Choroid plexus epithelial cell (primary cell): ENCODE data around the gene LMX1A.

Source experiments
- DNase-seq: peaks from one replicate; pipeline ENCODE4 v3.0.0-alpha.2; 2010; ENCODE audit warnings: low read depth
- H3K4me3 ChIP-seq: 2 replicates; pipeline ENCODE4 v1.5.1; 2011; ENCODE audit warnings: low read depth, mild to moderate bottlenecking, control low read depth, low read length, moderate library complexity
- TF ChIP-seq, protein P1 (sequence below): conservative IDR thresholded peaks from 2 replicates; pipeline ENCODE4 v1.5.1; 2011; ENCODE audit warnings: low read depth, mild to moderate bottlenecking, control low read depth, inconsistent platforms, low read length, moderate library complexity

The LMX1A gene

DNA sequence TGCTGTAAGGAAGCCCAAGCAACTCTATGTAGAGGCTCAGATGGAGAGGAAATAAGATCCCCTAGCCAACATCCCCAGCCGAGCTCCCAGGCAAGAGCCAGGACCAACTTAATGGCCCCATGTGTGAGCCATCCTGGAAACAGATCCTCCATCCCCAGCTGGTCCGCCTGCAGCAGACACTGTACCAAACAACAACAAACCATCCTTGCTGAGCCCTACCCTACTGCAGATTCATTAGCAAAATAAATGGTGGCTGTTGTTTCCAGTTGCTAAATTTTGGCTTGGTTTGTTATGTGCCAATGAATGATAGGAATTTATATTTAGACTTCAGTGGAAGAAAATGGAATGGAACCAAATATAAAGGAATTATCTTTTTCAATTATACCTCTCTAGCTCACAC lies 43.9 kb downstream of the LMX1A start:
- no peak overlapping the region for H3K4me3 ChIP-seq
- no peak for DNase-seq
- TF ChIP-seq, protein P1, sequence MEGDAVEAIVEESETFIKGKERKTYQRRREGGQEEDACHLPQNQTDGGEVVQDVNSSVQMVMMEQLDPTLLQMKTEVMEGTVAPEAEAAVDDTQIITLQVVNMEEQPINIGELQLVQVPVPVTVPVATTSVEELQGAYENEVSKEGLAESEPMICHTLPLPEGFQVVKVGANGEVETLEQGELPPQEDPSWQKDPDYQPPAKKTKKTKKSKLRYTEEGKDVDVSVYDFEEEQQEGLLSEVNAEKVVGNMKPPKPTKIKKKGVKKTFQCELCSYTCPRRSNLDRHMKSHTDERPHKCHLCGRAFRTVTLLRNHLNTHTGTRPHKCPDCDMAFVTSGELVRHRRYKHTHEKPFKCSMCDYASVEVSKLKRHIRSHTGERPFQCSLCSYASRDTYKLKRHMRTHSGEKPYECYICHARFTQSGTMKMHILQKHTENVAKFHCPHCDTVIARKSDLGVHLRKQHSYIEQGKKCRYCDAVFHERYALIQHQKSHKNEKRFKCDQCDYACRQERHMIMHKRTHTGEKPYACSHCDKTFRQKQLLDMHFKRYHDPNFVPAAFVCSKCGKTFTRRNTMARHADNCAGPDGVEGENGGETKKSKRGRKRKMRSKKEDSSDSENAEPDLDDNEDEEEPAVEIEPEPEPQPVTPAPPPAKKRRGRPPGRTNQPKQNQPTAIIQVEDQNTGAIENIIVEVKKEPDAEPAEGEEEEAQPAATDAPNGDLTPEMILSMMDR = no peak

DNA sequence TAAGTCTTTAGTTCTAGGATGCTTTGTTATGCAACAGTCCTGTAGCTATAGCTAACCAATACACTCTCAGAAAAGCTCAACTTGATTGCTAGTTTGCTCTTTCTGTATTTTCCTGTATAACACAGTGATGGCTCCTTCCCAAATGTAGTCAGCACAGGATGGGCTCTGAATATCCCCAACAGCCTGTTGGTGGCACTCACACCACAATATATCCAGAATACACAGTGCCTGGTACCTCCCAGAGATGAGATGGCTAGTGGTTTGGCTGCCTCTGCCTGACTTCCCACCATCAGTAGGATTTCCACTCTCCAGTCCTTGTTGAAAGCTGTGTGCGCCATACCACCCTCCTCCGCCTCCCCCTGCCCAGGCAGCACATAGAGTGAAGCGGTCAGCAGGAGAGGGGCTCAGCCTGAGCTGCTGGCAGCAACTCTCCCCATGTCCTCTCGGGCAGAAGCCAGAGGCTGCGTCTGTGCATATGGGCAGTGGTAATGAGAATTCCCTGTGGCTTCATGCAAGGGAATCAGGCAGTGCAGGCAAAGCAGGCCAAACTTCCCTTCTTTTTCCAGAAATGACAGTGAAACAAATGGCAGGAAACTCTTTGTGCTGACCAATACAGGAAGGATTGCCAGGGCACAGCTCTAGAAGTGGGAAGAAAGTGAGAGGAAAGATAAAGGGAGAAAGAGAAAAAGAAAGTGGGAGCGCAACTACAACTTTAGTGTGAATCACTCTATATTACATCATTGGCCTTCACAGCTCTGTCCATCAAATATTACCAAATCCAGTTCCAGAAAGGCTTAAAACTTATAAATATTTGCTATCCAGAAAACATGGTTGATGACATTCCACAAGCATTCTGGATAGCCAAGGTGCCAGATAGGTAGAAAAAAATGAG lies 49.7 kb downstream of the LMX1A start:
- TF ChIP-seq, protein P1 = no peak
- no peak overlapping the region for H3K4me3 ChIP-seq
- no peak for DNase-seq

DNA sequence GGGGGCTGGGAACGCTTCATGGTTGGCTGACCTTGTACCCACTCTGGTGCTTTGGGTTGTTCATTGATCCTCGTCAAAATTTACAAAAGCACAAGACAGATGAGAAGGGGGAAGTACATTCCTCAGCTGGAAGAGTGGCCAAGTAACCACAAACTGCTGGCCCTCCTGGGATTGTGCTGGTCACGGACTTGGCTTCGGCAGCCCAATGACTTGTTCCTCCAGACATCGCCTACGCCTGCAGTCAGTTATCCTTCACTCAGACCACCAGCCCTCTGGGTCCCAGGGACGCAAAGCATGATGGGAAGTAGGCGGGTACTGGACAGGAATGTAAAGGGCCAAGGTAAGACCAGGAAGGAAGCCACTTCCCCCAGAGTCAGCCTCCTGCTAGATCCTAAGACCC lies 53.1 kb downstream of the LMX1A start:
- TF ChIP-seq, protein P1 = no peak

DNA sequence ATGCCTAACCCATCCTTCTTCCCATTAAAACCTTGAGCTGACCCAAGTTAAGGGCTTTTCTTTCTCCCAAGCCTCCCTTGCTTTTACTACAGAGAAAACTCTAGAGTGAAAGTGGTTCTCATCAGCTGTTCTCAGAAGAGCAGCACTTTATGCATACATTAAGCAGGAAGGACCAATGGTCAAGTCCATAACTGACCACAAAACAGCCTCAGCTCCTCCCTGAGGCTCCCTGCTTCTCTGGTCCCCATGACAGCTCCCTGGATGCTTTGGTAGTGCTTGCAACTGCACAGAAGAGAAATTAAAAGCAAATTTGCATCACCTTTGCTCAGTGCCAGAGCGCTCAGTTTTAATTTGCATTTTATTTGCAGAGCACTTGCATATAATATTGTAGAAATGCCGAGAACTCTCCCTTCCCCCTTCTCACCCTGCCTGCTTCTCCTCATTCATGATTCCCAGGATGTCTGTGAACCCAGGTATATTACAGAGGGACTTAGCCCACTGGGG lies 56.1 kb downstream of the LMX1A start:
- TF ChIP-seq, protein P1 = no peak
- no peak for DNase-seq
- H3K4me3 ChIP-seq = no peak overlapping the region

More for the DNA sequence above, 53.1 kb downstream of the LMX1A start:
- no peak for DNase-seq
- no peak overlapping the region for H3K4me3 ChIP-seq

DNA sequence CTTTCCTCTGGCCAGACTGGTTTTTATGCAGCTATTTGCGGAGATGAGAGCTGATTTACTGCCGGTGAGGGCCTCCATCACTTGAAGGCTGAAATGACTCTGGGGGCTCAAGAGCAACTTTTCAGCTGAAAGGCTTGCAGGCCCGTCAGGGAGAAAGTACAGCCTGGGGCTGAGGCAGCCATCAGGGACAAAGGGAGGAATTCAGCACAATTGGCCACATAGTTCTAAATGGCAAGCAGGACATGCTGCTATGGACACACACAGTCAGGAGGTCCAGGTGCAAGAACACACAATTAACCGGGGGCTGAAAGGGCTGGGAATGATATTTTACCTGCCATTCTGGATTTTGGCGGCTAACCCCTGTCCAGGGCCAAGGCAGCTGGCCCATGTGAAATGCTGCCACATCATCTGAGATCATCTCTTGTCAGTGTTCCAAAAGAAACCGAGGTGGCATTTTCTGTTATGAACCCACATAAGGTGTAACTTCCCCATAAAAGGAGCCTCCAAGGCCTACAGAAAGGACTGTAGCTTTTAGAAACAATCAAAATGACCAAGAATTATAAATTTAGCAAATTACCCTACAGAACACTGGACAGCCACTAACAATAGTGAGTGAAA lies 58.2 kb downstream of the LMX1A start:
- TF ChIP-seq, protein P1 = no peak
- no peak overlapping the region for H3K4me3 ChIP-seq
- no peak for DNase-seq

DNA sequence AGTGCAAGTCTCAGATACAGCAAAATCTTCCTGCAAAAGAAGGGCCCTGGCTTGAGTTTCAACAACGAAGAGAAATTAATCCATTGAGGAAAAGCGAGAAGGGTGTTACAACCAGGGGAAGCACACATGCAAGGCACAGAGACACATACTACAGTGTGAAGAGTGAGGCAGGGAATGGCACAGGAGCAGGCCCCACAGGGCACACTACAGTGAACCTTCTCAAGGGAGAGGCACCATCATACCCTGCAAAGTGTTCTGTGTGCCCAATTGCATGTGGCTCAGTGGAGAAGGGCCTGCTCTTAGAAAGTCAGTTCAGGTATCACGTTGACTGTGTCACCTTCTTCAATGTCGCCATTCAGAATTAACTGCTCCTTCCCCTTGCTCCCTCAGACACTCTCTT lies 60.3 kb downstream of the LMX1A start:
- H3K4me3 ChIP-seq = no peak overlapping the region
- no peak for DNase-seq
- TF ChIP-seq, protein P1 = no peak

DNA sequence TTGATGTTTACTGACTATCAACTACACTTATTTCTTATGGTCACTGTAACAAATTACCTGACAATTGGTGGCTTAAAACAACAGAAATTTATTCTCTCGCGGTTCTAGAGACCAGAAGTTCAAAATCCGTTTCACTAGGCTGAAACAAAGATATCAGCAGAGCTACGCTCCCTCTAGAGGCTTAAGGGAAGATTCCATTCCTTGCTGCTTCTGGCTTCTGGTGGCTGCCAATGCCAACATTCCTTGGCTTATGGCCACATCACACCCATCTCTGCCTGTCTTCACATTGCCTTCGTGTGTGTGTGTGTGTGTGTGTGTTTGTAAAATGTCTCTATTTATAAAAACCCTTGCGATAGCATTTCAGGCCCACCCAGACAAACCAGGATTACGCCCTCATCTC lies 66.4 kb downstream of the LMX1A start:
- H3K4me3 ChIP-seq = no peak overlapping the region
- DNase-seq = peak; percentile 11
- TF ChIP-seq, protein P1 = no peak
